Hepatocyte (in vitro differentiated cells): ENCODE measurements around the gene LDLRAD3. TPM values are rescaled to one million over a fixed set of nuclear protein-coding genes. Genes with fewer than 3 reads are reported as not detected.

Source experiments
- DNase-seq: peaks from one replicate; pipeline ENCODE4 v3.0.0-alpha.2; 2016; ENCODE audit warnings: low spot score
- H2AFZ ChIP-seq: fragments of 200-600 bp; sonication (generic); 2 replicates; pipeline ENCODE4 v1.6.0; 2016; ENCODE audit warnings: antibody characterized with exemption, mild to moderate bottlenecking
- H3K27ac ChIP-seq: fragments of 200-600 bp; sonication (generic); 2 replicates; pipeline ENCODE4 v1.5.1; 2016; ENCODE audit warnings: mild to moderate bottlenecking
- H3K27me3 ChIP-seq: fragments of 200-600 bp; sonication (generic); 2 replicates; pipeline ENCODE4 v1.6.1; 2016
- H3K36me3 ChIP-seq: fragments of 200-600 bp; sonication (generic); replicated peaks from 2 replicates; pipeline ENCODE4 v1.5.1; 2016; ENCODE audit warnings: low read depth; ENCODE audit not compliant: insufficient read depth
- H3K4me1 ChIP-seq: fragments of 200-600 bp; sonication (generic); 2 replicates; pipeline ENCODE4 v1.5.1; 2016; ENCODE audit warnings: mild to moderate bottlenecking, moderate library complexity; ENCODE audit not compliant: insufficient read depth
- H3K4me2 ChIP-seq: fragments of 200-600 bp; sonication (generic); 2 replicates; pipeline ENCODE4 v1.6.0; 2016
- H3K4me3 ChIP-seq: fragments of 200-600 bp; sonication (generic); 2 replicates; pipeline ENCODE4 v1.5.1; 2016; ENCODE audit warnings: mild to moderate bottlenecking
- H3K79me2 ChIP-seq: fragments of 200-600 bp; sonication (generic); 2 replicates; pipeline ENCODE4 v1.6.0; 2017; ENCODE audit warnings: mild to moderate bottlenecking
- H3K9me2 ChIP-seq: fragments of 200-600 bp; sonication (generic); replicated peaks from 2 replicates; pipeline ENCODE4 v1.6.0; 2017; ENCODE audit warnings: mild to moderate bottlenecking; ENCODE audit not compliant: insufficient read depth
- H3K9me3 ChIP-seq: fragments of 200-600 bp; sonication (generic); 2 replicates; pipeline ENCODE4 v1.5.1; 2016; ENCODE audit warnings: low read depth, mild to moderate bottlenecking
- H4K20me1 ChIP-seq: fragments of 200-600 bp; sonication (generic); 2 replicates; pipeline ENCODE4 v1.6.0; 2016; ENCODE audit warnings: mild to moderate bottlenecking; ENCODE audit not compliant: insufficient read depth, poor library complexity, severe bottlenecking
- CTCF ChIP-seq: fragments of 200-600 bp; sonication (generic); IDR thresholded peaks from 2 replicates; pipeline ENCODE4 v1.5.1; 2016; ENCODE audit warnings: antibody characterized with exemption, mild to moderate bottlenecking; ENCODE audit not compliant: poor library complexity
- EZH2 ChIP-seq: fragments of 200-600 bp; sonication (generic); IDR thresholded peaks from 2 replicates; pipeline ENCODE4 v1.6.1; 2016; ENCODE audit warnings: antibody characterized with exemption, mild to moderate bottlenecking, borderline replicate concordance
- EZH2phosphoT487 ChIP-seq: fragments of 200-600 bp; sonication (generic); IDR thresholded peaks from one replicate; pipeline ENCODE4 v1.6.1; 2018; ENCODE audit warnings: antibody characterized with exemption, mild to moderate bottlenecking, low read depth, moderate library complexity; ENCODE audit not compliant: unreplicated experiment, severe bottlenecking
- WGBS: methylation state at CpG from one replicate; pipeline ENCODE4 v1.1.6; 2016; ENCODE audit warnings: low lambda C conversion rate; ENCODE audit errors: missing lambda C conversion rate; 5-methylcytosine and 5-hydroxymethylcytosine counted together
- polyA plus RNA-seq: library from polyadenylated mRNA; unstranded; fragments of >200 nt; fragmentation: Nextera tagmentation; extraction: Ambion mirVana; gene quantifications from 2 replicates; pipeline ENCODE4 v1.2.1, GENCODE V29; 2016
- total RNA-seq: library from RNA; depleted of rRNA; stranded (reverse); fragments of >200 nt; gene quantifications from 2 replicates; pipeline ENCODE4 v1.2.3, GENCODE V29; 2014

The LDLRAD3 gene
- total and polyA plus RNA-seq, 2 experiments from 2014 or later: 12.2 TPM

DNA sequence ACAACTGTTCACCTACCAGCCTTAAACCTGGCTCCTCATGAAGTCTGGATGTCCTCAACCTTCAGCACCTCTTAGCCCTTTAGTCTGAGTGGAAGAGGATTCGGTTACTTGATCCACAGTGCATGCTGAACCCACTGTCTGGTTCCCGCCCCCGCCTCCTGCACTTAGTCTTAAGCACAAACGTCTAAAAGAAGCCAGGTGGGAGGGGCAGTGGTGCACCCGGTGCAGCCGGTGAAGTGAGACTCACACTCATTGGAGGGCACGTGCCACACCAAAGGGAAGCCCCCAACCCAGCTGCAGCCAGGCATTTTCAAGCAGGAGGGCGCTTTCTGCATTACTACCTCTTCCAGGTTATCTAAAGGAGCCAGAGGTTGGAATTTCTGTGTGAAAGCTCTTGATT lies 198.6 kb downstream of the LDLRAD3 start:
- no peaks in the 10 kb centered on the region for H3K9me2 ChIP-seq
- H3K27ac ChIP-seq: no peak overlapping the region
- H3K4me2 ChIP-seq: no peak overlapping the region
- no peaks in the 10 kb centered on the region for H3K9me3 ChIP-seq
- no peaks in the 10 kb centered on the region for H3K36me3 ChIP-seq
- H3K27me3 ChIP-seq: no peaks in the 10 kb centered on the region
- no peaks in the 10 kb centered on the region for H3K4me1 ChIP-seq
- no peak for DNase-seq
- TF ChIP-seq CTCF: no peak
- TF ChIP-seq EZH2phosphoT487: no peak
- no peak for TF ChIP-seq EZH2
- no peak overlapping the region for H3K4me3 ChIP-seq
- WGBS: 58% methylated on average over 8 of the region's 8 CpGs
- H3K79me2 ChIP-seq: no peaks in the 10 kb centered on the region
- no peaks in the 10 kb centered on the region for H4K20me1 ChIP-seq
- H2AFZ ChIP-seq: no peak overlapping the region

DNA sequence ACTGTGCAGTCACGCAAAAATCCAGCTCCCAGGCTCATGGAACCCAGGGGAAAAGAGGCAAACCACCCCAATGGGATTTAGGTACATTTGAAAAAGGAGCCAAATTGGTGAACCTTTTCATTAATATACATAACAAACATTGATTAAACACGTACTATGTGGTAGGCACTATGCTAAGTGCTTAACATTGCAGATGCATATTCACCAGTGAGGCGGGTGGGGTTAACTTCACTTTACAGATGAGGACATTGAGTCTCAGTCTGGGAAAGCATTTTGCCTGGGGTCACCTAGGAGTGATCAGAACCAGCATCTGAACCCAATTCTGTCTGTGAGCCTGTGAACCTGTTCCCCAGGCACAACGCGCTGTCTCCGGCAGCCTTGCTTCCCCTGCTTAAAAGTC lies 199.0 kb downstream of the LDLRAD3 start:
- 95% methylated on average over 6 of the region's 6 CpGs for WGBS
- Histone ChIP-seq H3K27me3 (no peaks in the 10 kb centered on the region), H3K9me2 (no peaks in the 10 kb centered on the region), H3K79me2 (no peaks in the 10 kb centered on the region), H2AFZ (no peak overlapping the region), H3K9me3 (no peaks in the 10 kb centered on the region), H4K20me1 (no peaks in the 10 kb centered on the region), H3K4me2 (no peak overlapping the region), H3K27ac (no peak overlapping the region), H3K36me3 (no peaks in the 10 kb centered on the region), H3K4me3 (no peak overlapping the region), H3K4me1 (no peaks in the 10 kb centered on the region)
- DNase-seq: no peak
- TF ChIP-seq EZH2phosphoT487 (no peak), CTCF (no peak), EZH2 (no peak)

- H3K4me2 ChIP-seq: no peak overlapping the region
- 71% methylated on average over 5 of the region's 5 CpGs for WGBS
- no peak for DNase-seq
Observed at GRCh38 chr11:36146437-36146836, 202.6 kb downstream of the LDLRAD3 start.

More at GRCh38 chr11:36146437-36146836, 202.6 kb downstream of the LDLRAD3 start:
- no peaks in the 10 kb centered on the region for H3K79me2 ChIP-seq
- no peaks in the 10 kb centered on the region for H3K27me3 ChIP-seq
- no peak overlapping the region for H2AFZ ChIP-seq
- no peak overlapping the region for H3K27ac ChIP-seq
- H3K4me3 ChIP-seq: no peak overlapping the region
- no peaks in the 10 kb centered on the region for H3K9me2 ChIP-seq
- TF ChIP-seq EZH2: no peak
- TF ChIP-seq CTCF: no peak
- H3K36me3 ChIP-seq: no peaks in the 10 kb centered on the region
- no peaks in the 10 kb centered on the region for H4K20me1 ChIP-seq
- no peaks in the 10 kb centered on the region for H3K9me3 ChIP-seq
- peaks cover 12% of the 10 kb centered on the region for H3K4me1 ChIP-seq
